ENCODE results near the gene DPM3.

Gene DPM3

DNA sequence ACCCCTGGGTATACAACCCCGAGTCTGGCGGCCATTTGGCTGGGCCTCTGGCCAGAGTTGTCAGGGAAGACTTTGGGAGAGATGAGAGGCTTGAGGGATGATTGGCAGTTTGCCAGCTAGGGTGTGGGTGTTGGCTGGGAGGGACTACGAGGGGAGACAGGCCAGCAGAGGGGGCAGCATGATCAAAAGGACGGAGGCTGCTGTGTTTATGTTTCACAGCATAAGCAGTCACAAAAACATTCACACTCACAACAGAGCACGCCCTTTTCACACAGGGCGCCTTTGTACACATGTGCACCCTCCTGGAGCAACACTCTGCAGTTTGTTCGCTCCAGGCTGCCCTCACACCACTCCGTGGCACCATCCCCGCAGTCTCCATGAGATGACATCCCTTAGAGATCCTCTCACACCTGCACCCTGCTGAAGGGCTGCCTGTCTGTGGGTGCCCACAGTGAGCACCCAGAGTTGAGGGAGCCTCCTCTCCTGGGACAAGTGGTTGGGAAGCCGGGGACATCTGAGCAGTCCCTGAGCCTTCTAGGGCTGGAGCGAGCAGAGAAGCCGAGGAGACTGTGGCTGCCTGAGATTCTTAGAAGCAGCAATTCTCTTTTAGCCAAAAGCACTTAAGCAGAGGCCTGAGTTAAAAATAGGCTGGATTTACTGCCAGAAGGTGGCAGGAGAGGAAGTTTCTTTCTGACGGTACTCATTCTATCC, 46.3 kb downstream of the DPM3 start:
- no peak overlapping the region for H3K4me3 ChIP-seq (replicated peaks; ENCODE audit: low read depth, low read length)
- DNase-seq (ENCODE audit: low read depth): peak; percentile 68
- TF ChIP-seq CTCF (IDR thresholded peaks at IDR 0.05; ENCODE audit: low read length, missing control alignments): peak; percentile 54

GRCh38 chr1:155092641-155093040, 47.7 kb downstream of the DPM3 start:
- no peak for DNase-seq (ENCODE audit: low read depth)
- H3K4me3 ChIP-seq (replicated peaks; ENCODE audit: low read depth, low read length): no peak overlapping the region
- no peak for TF ChIP-seq CTCF (IDR thresholded peaks at IDR 0.05; ENCODE audit: low read length, missing control alignments)

GRCh38 chr1:155092131-155092530, 48.2 kb downstream of the DPM3 start:
- TF ChIP-seq CTCF (IDR thresholded peaks at IDR 0.05; ENCODE audit: low read length, missing control alignments): no peak
- no peak for DNase-seq (ENCODE audit: low read depth)
- no peak overlapping the region for H3K4me3 ChIP-seq (replicated peaks; ENCODE audit: low read depth, low read length)

GRCh38 chr1:155091071-155092051, 49.0 kb downstream of the DPM3 start:
- peak; percentile 76 for DNase-seq (ENCODE audit: low read depth)
- TF ChIP-seq CTCF (IDR thresholded peaks at IDR 0.05; ENCODE audit: low read length, missing control alignments): peak; percentile 91
- no peak overlapping the region for H3K4me3 ChIP-seq (replicated peaks; ENCODE audit: low read depth, low read length)

Data from fibroblast of pulmonary artery (primary cell).